GM12872 (cell line): ENCODE measurements around the gene SDF4.

ENCODE experiments used
- TF ChIP-seq, protein P1 (sequence below): IDR thresholded peaks from 3 replicates; pipeline ENCODE4 v1.5.1; 2011; ENCODE audit warnings: low read depth, mild to moderate bottlenecking, low read length, moderate library complexity; ENCODE audit not compliant: insufficient read depth

The SDF4 gene

DNA sequence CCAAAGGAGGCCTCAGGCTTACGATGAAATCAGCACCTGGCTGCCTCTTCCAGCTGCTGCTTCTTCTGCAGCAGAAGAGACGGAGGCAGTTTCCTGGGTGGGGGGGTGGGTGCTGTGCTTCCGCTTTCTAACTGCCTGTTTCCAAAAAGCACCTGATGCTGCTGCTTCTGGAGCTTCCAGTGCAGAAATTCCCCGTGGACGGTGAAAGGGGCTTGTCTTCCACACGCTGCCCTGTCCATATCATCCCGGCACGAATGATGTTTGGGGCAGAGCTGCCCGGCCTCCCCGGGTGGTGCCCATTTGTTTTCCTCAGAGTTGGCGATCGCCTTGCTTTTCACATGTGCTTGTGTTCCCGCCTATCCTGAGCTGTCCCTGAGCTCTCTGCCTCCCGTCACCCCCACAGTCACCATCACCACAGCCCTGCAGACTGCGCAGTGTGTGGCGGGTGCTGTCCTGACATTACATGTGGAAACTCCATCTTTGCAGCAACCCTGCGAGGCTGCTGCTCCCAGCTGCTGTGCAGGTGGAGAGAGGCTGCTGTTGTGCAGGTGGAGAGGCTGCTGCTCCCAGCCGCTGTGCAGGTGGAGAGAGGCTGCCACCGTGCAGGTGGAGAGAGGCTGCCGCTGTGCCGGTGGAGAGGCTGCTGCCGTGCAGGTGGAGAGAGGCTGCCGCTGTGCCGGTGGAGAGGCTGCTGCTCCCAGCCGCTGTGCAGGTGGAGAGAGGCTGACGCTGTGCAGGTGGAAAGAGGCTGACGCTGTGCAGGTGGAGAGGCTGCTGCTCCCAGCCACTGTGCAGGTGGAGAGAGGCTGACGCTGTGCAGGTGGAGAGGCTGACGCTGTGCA is 56.4 kb downstream of the SDF4 start:
- TF ChIP-seq, protein P1, sequence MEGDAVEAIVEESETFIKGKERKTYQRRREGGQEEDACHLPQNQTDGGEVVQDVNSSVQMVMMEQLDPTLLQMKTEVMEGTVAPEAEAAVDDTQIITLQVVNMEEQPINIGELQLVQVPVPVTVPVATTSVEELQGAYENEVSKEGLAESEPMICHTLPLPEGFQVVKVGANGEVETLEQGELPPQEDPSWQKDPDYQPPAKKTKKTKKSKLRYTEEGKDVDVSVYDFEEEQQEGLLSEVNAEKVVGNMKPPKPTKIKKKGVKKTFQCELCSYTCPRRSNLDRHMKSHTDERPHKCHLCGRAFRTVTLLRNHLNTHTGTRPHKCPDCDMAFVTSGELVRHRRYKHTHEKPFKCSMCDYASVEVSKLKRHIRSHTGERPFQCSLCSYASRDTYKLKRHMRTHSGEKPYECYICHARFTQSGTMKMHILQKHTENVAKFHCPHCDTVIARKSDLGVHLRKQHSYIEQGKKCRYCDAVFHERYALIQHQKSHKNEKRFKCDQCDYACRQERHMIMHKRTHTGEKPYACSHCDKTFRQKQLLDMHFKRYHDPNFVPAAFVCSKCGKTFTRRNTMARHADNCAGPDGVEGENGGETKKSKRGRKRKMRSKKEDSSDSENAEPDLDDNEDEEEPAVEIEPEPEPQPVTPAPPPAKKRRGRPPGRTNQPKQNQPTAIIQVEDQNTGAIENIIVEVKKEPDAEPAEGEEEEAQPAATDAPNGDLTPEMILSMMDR: no peak

DNA sequence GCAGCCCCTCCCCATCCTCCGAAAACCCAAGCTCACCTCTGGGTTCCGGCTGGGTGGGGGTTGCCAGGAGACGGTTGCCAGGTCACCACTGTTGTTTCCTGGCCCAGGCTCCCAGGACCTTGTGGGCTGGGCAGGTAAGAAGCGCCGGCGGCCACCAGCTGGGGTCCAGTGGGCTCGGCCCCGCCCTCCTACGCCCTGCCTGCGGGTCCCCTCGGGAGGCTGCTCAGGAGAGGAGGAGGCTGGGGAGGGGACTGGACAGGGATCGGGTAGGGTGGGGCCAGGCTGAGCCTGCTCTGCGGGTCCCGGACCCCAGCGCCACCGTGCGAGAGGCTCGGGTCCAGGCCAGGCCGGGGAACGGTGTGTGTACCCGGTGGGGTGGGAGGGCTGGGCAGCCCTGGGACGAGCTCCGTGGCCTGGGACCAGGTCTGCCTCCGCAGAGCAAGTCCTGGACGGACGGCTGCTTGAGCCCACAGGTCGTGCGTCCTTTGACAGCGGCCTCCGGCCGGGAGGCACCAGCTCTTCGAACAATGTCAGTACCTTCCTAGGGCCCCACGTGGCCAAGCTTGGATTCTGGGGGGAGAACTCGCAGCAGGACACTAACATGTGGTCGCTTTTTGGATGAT is 57.9 kb downstream of the SDF4 start, which contains the start of gene TTLL10:
Gene TTLL10 (plus strand): TSS at position 88 of the 623 bp plus-strand sequence. CDS start 5,336 bp downstream, outside the sequence.
- TF ChIP-seq, protein P1: no peak

- TF ChIP-seq, protein P1: no peak
These were observed 58.6 kb downstream of the SDF4 start for GRCh38 chr1:1173061-1173792.

GRCh38 chr1:1171546-1172340 is 60.1 kb downstream of the SDF4 start:
- TF ChIP-seq, protein P1: no peak

DNA sequence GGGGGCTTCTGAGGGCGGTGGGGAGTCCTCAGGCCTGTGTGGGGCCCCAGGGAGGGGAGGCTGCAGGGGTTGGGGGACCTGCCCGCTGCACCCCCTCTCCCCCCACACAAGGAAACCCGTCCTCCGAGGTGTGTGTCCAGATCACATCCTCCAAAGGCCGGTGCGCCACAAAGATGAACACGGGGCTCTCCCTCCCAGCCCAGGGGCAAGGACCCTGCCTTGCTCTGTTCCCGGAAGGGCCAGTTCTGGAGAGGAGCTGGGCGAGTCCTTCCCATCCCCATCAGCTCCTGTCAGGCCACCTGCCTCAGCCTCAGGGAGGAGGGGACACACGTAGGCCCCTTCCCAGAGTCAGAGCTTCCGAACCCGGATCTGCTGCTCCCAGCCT is 60.6 kb downstream of the SDF4 start:
- TF ChIP-seq, protein P1: no peak

- TF ChIP-seq, protein P1: no peak
These were observed 61.3 kb downstream of the SDF4 start for GRCh38 chr1:1170215-1171091.
